DND-41 (cell line): ENCODE results near the gene TP73.

Experiments
- ATAC-seq: fragments of 200-7000 bp; cut with Tn5 transposase; 3 replicates; pipeline ENCODE4 v1.9.1; 2021; ENCODE audit warnings: low read depth; ENCODE audit not compliant: insufficient read depth
- DNase-seq: peaks from one replicate; pipeline ENCODE4 v3.0.0-alpha.2; 2020
- H2AFZ ChIP-seq: 2 replicates; pipeline ENCODE4 v1.6.0; 2012; ENCODE audit warnings: low read depth, low read length
- H3K27ac ChIP-seq: 2 replicates; pipeline ENCODE4 v1.5.1; 2012; ENCODE audit warnings: low read length, inconsistent platforms
- H3K27me3 ChIP-seq: fragments of 200-600 bp; sonication (generic); 2 replicates; pipeline ENCODE4 v1.6.0; 2012; ENCODE audit warnings: low read length, mild to moderate bottlenecking, inconsistent platforms; ENCODE audit not compliant: insufficient read depth, poor library complexity
- H3K36me3 ChIP-seq: 2 replicates; pipeline ENCODE4 v1.5.1; 2012; ENCODE audit warnings: low read length, inconsistent platforms; ENCODE audit not compliant: insufficient read depth
- H3K4me1 ChIP-seq: 2 replicates; pipeline ENCODE4 v1.5.1; 2012; ENCODE audit warnings: mild to moderate bottlenecking, low read length; ENCODE audit not compliant: insufficient read depth
- H3K4me2 ChIP-seq: 2 replicates; pipeline ENCODE4 v1.6.0; 2012; ENCODE audit warnings: mild to moderate bottlenecking, moderate library complexity, low read length, inconsistent platforms; ENCODE audit not compliant: insufficient read depth
- H3K4me3 ChIP-seq, 2 experiments: fragments of 200-600 bp in 1 of 2; shearing (Covaris generic) in 1 of 2; 2 replicates each; pipeline ENCODE4 v1.5.1; 2012 to 2016; ENCODE audit warnings: inconsistent platforms in 2 of 2, low read length in 2 of 2, mild to moderate bottlenecking in 2 of 2, low read depth in 1 of 2, moderate library complexity in 1 of 2
- H3K79me2 ChIP-seq: 2 replicates; pipeline ENCODE4 v1.6.0; 2012; ENCODE audit warnings: low read length, inconsistent platforms; ENCODE audit not compliant: insufficient read depth
- H3K9ac ChIP-seq: 2 replicates; pipeline ENCODE4 v1.6.0; 2012; ENCODE audit warnings: low read depth, mild to moderate bottlenecking, inconsistent platforms, low read length, moderate library complexity
- H3K9me3 ChIP-seq: 2 replicates; pipeline ENCODE4 v1.5.1; 2012; ENCODE audit warnings: low read length, moderate library complexity, mild to moderate bottlenecking, inconsistent platforms; ENCODE audit not compliant: insufficient read depth, severe bottlenecking
- H4K20me1 ChIP-seq: 2 replicates; pipeline ENCODE4 v1.6.0; 2012; ENCODE audit warnings: low read length; ENCODE audit not compliant: insufficient read depth
- EZH2 ChIP-seq: IDR thresholded peaks from 3 replicates; pipeline ENCODE4 v1.6.1; 2012; ENCODE audit warnings: borderline replicate concordance, low read depth, mild to moderate bottlenecking, moderate library complexity, low read length, inconsistent platforms; ENCODE audit not compliant: severe bottlenecking
- TF ChIP-seq, protein P1 (sequence below): IDR thresholded peaks from 2 replicates; pipeline ENCODE4 v1.5.1; 2012; ENCODE audit warnings: borderline replicate concordance, low read length, moderate library complexity, mild to moderate bottlenecking; ENCODE audit not compliant: poor library complexity, severe bottlenecking; ENCODE audit errors: extremely low read depth

TP73 gene

DNA sequence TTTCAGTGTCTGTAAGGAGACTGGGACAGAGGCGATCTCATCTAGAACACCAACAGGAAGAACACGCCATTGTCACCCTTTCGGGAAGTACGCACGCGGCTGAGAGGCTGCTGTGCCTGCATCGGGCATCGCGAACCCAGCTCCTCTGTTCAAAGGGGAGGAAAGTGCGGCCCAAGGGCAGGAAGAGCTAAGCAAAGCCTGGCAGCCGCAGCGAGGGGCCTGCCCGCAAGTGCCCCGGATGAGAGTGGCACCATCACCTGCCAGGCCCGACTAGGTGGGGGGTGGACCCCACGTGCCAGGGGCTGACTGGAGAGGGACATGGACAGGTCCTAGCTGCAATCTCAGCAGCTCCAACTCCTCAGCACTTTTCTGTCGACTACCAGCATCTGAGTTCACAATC, 20.0 kb upstream of the TP73 start:
- H3K9me3 ChIP-seq: no peaks in the 10 kb centered on the region
- no peaks in the 10 kb centered on the region for H3K4me1 ChIP-seq
- DNase-seq (no peak), ATAC-seq (no peak)
- H3K4me2 ChIP-seq: no peak overlapping the region
- H4K20me1 ChIP-seq: peaks cover 18% of the 10 kb centered on the region; the same call in 1 of the 2 replicates
- H3K36me3 ChIP-seq: peaks cover 98% of the 10 kb centered on the region
- H3K27ac ChIP-seq: no peak overlapping the region
- no peak overlapping the region for H3K4me3 ChIP-seq
- H3K9ac ChIP-seq: no peak overlapping the region
- TF ChIP-seq, protein P1, sequence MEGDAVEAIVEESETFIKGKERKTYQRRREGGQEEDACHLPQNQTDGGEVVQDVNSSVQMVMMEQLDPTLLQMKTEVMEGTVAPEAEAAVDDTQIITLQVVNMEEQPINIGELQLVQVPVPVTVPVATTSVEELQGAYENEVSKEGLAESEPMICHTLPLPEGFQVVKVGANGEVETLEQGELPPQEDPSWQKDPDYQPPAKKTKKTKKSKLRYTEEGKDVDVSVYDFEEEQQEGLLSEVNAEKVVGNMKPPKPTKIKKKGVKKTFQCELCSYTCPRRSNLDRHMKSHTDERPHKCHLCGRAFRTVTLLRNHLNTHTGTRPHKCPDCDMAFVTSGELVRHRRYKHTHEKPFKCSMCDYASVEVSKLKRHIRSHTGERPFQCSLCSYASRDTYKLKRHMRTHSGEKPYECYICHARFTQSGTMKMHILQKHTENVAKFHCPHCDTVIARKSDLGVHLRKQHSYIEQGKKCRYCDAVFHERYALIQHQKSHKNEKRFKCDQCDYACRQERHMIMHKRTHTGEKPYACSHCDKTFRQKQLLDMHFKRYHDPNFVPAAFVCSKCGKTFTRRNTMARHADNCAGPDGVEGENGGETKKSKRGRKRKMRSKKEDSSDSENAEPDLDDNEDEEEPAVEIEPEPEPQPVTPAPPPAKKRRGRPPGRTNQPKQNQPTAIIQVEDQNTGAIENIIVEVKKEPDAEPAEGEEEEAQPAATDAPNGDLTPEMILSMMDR: no peak
- TF ChIP-seq EZH2: no peak
- H3K79me2 ChIP-seq: no peaks in the 10 kb centered on the region
- H2AFZ ChIP-seq: no peak overlapping the region
- no peaks in the 10 kb centered on the region for H3K27me3 ChIP-seq

DNA sequence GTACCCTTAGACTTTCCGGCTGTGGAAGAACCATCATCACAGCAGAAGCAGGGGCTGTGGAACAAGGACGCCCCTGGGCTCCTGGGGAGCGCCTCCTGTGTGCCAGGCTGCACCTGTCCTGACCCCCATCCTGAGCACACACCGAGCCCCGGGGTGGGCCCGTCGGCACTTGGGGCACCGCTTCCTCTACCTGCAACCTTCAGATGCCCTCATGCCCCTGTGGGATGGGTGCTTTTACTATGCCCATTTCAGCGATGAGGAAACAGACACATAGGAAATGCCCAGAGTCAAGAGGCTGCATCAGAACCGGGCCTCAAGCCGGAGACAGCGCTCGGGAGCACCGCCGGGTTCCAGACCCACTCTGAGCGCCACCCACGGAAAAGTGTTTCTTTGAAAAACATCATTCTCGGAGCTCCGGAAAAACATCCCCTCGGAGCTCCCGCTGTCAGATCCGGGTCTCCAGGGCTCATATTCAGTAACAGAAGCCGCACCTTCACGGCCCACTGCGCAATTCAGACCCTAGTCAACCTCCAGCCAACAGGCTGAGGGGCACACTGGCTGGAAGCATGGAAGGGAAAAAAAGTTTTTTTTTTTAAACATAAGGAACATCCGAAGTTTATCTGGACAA, 19.5 kb upstream of the TP73 start:
- Histone ChIP-seq H3K9ac (no peak overlapping the region), H3K27me3 (no peaks in the 10 kb centered on the region), H4K20me1 (peaks cover 18% of the 10 kb centered on the region; the same call in 1 of the 2 replicates), H2AFZ (no peak overlapping the region), H3K4me2 (no peak overlapping the region), H3K79me2 (no peaks in the 10 kb centered on the region), H3K27ac (no peak overlapping the region), H3K4me3 (no peak overlapping the region), H3K9me3 (no peaks in the 10 kb centered on the region), H3K36me3 (peaks cover 98% of the 10 kb centered on the region), H3K4me1 (no peaks in the 10 kb centered on the region)
- DNase-seq: no peak
- TF ChIP-seq EZH2: no peak
- TF ChIP-seq, protein P1: no peak
- no peak for ATAC-seq

DNA sequence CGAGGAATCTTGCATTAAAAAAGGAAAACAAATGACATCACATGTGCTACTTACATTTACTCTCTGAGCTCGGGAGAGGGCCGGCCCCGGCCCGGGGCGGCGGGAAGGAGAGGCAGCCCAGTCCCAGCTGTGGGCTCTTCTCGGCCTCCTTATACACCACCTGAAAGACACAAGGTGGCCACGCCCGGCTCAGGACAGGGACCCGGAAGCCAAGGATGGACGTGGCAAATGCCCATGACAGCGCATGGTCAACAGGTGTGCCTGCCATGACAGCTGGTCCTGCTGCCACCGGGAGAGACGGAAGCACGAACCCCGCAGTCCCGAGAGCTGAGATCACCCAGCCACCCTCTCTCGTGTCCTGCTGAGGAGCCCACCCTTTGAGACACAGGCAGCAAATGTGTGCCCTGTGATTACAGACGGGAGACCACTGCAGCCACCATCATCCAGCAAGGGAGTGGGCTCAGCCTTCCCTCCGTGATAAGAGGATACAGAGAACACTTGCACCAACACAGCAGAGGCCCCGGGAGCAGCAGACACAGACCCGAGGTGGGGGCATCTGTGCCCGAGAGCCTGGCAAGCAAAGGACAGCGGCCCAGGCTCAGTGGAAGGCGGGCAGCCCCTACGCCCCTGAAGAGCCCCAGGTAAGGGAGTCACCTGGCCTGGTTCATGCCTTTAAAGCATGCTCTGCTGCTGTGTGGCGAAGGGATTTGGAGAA, 18.8 kb upstream of the TP73 start:
- DNase-seq (no peak), ATAC-seq (no peak)
- TF ChIP-seq, protein P1: no peak
- TF ChIP-seq EZH2: no peak
- H3K4me3 ChIP-seq: no peak overlapping the region
- H3K9me3 ChIP-seq: no peaks in the 10 kb centered on the region
- H2AFZ ChIP-seq: no peak overlapping the region
- no peak overlapping the region for H3K4me2 ChIP-seq
- peaks cover 18% of the 10 kb centered on the region; the same call in 1 of the 2 replicates for H4K20me1 ChIP-seq
- no peak overlapping the region for H3K9ac ChIP-seq
- H3K36me3 ChIP-seq: peaks cover 98% of the 10 kb centered on the region
- no peaks in the 10 kb centered on the region for H3K4me1 ChIP-seq
- no peaks in the 10 kb centered on the region for H3K27me3 ChIP-seq
- no peak overlapping the region for H3K27ac ChIP-seq
- H3K79me2 ChIP-seq: no peaks in the 10 kb centered on the region
